KOPT-K1 (cell line): ENCODE results near the gene KBTBD13.
"Not testable (repeated sequence)": the region's sequence is repeated elsewhere in the genome, so short reads cannot be mapped to it uniquely, and the experiment has no call there.

Experiments
- H3K27ac ChIP-seq: fragments of 200-600 bp; sonication (generic); 2 replicates; pipeline ENCODE4 v1.5.1; 2016; ENCODE audit warnings: antibody characterized with exemption, mild to moderate bottlenecking, low read depth, low read length; ENCODE audit not compliant: poor library complexity, severe bottlenecking
- H3K36me3 ChIP-seq: fragments of 200-600 bp; sonication (generic); 2 replicates; pipeline ENCODE4 v1.5.1; 2017; ENCODE audit warnings: antibody characterized with exemption, mild to moderate bottlenecking, low read length, moderate library complexity; ENCODE audit not compliant: insufficient read depth
- H3K9me3 ChIP-seq: fragments of 200-600 bp; sonication (generic); 2 replicates; pipeline ENCODE4 v1.5.1; 2017; ENCODE audit warnings: antibody characterized with exemption, low read length, mild to moderate bottlenecking; ENCODE audit not compliant: insufficient read depth, poor library complexity, severe bottlenecking

KBTBD13 gene

DNA sequence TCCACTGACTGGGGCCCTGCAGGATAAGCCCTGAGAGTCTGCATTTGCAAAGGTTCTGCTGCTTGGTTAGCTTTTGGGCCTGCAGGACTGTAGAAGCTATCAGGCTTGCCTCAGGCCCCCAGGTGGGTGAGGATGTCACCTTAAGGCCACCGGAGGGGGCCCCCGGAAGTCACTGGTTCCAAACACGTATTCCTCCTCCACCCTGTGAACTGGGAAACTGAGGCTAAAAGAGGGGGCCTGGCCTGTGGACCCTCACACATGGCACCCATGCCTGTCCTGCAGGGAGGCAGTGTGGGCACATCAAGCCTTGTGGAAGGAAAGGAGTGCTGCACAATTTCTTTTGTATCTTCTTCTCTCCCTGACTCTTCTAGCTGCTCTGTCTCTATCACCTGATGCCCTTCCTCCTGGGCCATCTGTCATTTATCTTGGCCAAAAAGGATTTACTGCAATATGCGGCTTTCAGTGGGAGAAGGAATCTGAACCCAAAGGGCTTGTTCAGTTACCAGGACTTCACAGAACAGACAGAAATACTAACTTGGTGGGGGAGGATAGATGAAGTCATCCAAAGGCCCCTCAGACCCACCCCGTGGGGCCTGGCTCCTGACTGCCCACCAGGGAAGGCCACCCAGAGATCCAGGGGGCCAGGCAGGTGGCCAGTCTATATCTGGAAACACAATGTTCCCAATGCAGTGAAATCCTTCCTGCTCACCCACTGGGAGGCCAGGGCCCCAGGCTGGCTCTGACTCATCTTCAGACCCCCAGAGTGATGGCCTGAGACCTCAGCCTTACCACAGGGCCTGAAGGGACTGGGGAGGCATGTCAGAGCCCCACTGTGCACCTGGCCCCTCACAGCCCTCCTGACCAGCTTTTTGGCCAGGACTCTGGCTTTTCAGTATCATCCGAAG lies 20.2 kb downstream of the KBTBD13 start:
- H3K27ac ChIP-seq: no peak overlapping the region
- H3K9me3 ChIP-seq: no peaks in the 10 kb centered on the region
- peaks cover 44% of the 10 kb centered on the region for H3K36me3 ChIP-seq

- Histone ChIP-seq H3K9me3 (no peaks in the 10 kb centered on the region), H3K36me3 (peaks cover 50% of the 10 kb centered on the region), H3K27ac (no peak overlapping the region)
These were observed 21.2 kb downstream of the KBTBD13 start for GRCh38 chr15:65097651-65098263.

- H3K36me3 ChIP-seq: peaks cover 60% of the 10 kb centered on the region
- H3K9me3 ChIP-seq: no peaks in the 10 kb centered on the region
- no peak overlapping the region for H3K27ac ChIP-seq
These were observed 22.8 kb downstream of the KBTBD13 start for GRCh38 chr15:65099336-65099735.

- H3K27ac ChIP-seq, H3K9me3 ChIP-seq: not testable (repeated sequence)
- peaks cover 60% of the 10 kb centered on the region for H3K36me3 ChIP-seq
These were observed 23.3 kb downstream of the KBTBD13 start for GRCh38 chr15:65099801-65100200.

- H3K9me3 ChIP-seq: no peaks in the 10 kb centered on the region
- peaks cover 66% of the 10 kb centered on the region for H3K36me3 ChIP-seq
- H3K27ac ChIP-seq: no peak overlapping the region
These were observed 23.9 kb downstream of the KBTBD13 start for GRCh38 chr15:65100442-65100841.

DNA sequence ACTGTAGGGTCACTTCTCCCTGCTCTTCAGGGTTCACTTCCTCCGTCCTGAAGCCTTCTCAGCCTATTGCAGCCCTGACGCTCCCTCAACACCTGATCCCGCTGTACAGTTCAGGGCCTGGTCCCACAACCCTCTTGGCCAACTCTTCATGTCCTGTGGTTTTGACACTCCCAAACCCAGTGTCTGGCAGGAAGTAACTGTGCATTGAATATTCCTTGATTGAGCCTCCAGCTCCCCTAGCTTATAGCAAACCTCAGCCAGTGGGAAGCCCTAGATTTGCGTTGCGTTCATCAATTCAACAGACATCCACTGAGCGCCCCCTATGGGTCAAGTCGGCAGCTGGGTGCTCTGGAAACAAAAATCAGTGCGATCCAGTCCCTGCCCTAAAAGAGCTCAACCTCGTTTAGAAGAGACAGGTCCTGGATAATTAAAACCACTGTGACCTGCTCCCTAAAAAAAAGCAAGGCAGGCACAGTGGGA lies 24.9 kb downstream of the KBTBD13 start:
- Histone ChIP-seq H3K36me3 (peaks cover 75% of the 10 kb centered on the region), H3K27ac (no peak overlapping the region), H3K9me3 (no peaks in the 10 kb centered on the region)

GRCh38 chr15:65101891-65102708 lies 25.6 kb downstream of the KBTBD13 start:
- Histone ChIP-seq H3K27ac (no peak overlapping the region), H3K9me3 (no peaks in the 10 kb centered on the region), H3K36me3 (peaks cover 76% of the 10 kb centered on the region)

GRCh38 chr15:65102912-65103311 lies 26.4 kb downstream of the KBTBD13 start:
- Histone ChIP-seq H3K9me3 (no peaks in the 10 kb centered on the region), H3K27ac (no peak overlapping the region), H3K36me3 (peaks cover 76% of the 10 kb centered on the region)

- Histone ChIP-seq H3K9me3 (no peaks in the 10 kb centered on the region), H3K27ac (no peak overlapping the region), H3K36me3 (peaks cover 60% of the 10 kb centered on the region)
These were observed 28.5 kb downstream of the KBTBD13 start for GRCh38 chr15:65105038-65105437.

DNA sequence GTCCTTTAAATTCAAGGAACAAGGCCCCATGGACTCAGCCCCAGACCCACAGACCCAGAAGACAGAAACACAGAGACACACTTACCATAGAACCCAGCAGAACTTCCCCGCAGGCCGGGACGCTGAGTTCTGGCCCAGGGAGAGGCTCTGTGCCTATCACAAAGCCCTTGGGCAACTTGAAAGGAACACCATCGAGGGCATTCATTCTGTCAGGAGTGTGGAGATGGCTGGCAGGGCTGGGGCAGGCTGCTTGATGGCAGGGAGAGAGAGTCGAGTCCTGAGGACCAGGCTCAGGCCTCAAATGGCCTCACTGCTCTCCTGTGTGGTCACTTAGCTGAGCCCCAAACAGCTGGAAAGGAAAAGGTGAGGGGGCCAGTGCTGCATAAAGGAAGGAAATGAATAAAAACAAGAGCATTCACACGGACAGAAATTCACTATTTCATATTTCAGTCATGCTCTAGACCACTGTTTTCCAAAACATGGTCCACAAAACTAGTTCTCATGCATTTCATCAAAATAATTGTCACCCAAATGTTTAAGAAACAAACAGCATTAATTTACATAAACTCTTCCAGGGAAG lies 29.6 kb downstream of the KBTBD13 start:
- Histone ChIP-seq H3K9me3 (no peaks in the 10 kb centered on the region), H3K27ac (no peak overlapping the region), H3K36me3 (peaks cover 55% of the 10 kb centered on the region)

DNA sequence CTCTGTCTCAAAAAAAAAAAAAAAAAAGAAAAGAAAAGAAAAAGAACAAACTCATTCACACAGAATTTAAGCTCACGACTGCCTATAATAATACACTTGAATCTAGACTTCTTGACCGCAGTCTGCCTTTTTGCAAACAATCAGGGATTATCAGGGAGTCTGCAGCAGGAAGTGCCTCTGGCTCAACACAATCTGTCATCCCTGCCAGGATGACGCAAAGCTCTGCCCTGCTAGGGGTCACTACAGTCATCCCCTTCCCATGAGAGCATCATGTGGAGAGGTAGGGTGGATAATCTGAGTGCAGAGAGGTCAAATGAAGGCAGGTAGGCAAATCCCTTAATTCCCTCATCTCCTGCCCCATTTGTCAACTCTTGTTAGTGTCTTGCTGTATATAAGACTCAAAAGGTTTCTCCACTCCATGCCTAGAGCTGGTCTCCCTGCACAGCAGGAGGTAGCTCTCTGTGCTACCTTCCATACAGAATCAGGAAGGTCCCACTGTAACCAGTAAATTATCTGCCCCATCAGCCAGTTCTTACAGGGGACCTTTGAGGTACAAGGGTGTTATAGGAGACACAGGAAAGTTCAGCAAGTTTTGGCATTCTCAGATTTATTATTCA lies 34.2 kb downstream of the KBTBD13 start:
- no peaks in the 10 kb centered on the region for H3K9me3 ChIP-seq
- peaks cover 66% of the 10 kb centered on the region for H3K36me3 ChIP-seq
- no peak overlapping the region for H3K27ac ChIP-seq

DNA sequence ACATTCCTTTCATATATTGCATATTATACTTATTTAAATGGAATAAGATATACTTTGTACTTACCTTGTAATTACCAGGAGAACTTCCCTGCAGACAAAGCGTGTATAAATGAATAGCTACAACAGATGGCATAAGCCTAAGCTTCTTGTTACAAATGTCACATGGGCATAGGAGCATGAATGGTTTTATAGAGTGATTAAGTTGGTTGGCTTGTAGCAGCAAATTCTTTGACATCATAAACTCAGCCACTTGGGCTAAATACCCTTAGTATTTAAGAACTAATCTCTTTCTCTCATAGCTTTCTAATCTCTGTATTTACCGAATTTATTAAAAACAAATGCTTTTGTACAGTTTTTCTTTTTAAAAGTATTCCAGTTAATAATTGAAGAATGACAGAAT lies 38.5 kb downstream of the KBTBD13 start, which contains the start of gene UBAP1L:
Gene UBAP1L (minus strand): TSS at position 115 of the 400 bp plus-strand sequence. CDS start 8,985 bp downstream, outside the sequence.
- Histone ChIP-seq H3K27ac (no peak within 1 kb of the TSS), H3K9me3 (no peaks in the 10 kb centered on the region), H3K36me3 (peaks cover 90% of the 10 kb centered on the region)

- Histone ChIP-seq H3K36me3 (peaks cover 95% of the 10 kb centered on the region), H3K9me3 (no peaks in the 10 kb centered on the region), H3K27ac (no peak overlapping the region)
These were observed 39.0 kb downstream of the KBTBD13 start for GRCh38 chr15:65115542-65115941.
